SJSA1 (cell line): Measurements from ENCODE around the gene RIMBP2. TPM values are rescaled to one million over a fixed set of nuclear protein-coding genes. Genes with fewer than 3 reads are reported as not detected.

Source experiments
- DNase-seq, 2 experiments: peaks; one replicate each; pipeline ENCODE4 v3.0.0-alpha.2; 2015 to 2020; ENCODE audit warnings: low spot score in 2 of 2, low read depth in 1 of 2
- H3K27ac ChIP-seq: fragments of 250-450 bp; sonication (Bioruptor Pico); 2 replicates; pipeline ENCODE4 v1.5.1; 2020; ENCODE audit warnings: mild to moderate bottlenecking, moderate library complexity
- H3K27me3 ChIP-seq: fragments of 250-450 bp; sonication (Bioruptor Pico); replicated peaks from 2 replicates; pipeline ENCODE4 v1.5.1; 2020; ENCODE audit warnings: mild to moderate bottlenecking, moderate library complexity
- H3K36me3 ChIP-seq: fragments of 250-450 bp; sonication (Bioruptor Pico); 2 replicates; pipeline ENCODE4 v1.5.1; 2020; ENCODE audit warnings: mild to moderate bottlenecking
- H3K4me1 ChIP-seq: fragments of 250-450 bp; sonication (Bioruptor Pico); replicated peaks from 2 replicates; pipeline ENCODE4 v1.6.1; 2021; ENCODE audit warnings: mild to moderate bottlenecking
- H3K4me3 ChIP-seq: fragments of 250-450 bp; sonication (Bioruptor Pico); 2 replicates; pipeline ENCODE4 v1.5.1; 2020; ENCODE audit warnings: mild to moderate bottlenecking
- H3K9me3 ChIP-seq: fragments of 250-450 bp; sonication (Bioruptor Pico); replicated peaks from 2 replicates; pipeline ENCODE4 v1.5.1; 2020; ENCODE audit warnings: mild to moderate bottlenecking
- total RNA-seq: library from RNA; depleted of rRNA; stranded (reverse); fragments of >200 nt; shearing (Covaris generic); gene quantifications from 2 replicates; pipeline ENCODE4 v1.2.3, GENCODE V29; 2014

RIMBP2 gene
- total RNA-seq, 1 experiment from 2014 or later, result 0.16 TPM

GRCh38 chr12:130524759-130525158, 191.3 kb downstream of the RIMBP2 start:
- H3K27ac ChIP-seq, result no peak overlapping the region

GRCh38 chr12:130523863-130524614, 192.1 kb downstream of the RIMBP2 start:
- H3K27me3 ChIP-seq, result peaks cover 72% of the 10 kb centered on the region
- H3K9me3 ChIP-seq, result peaks cover 24% of the 10 kb centered on the region
- no peaks in the 10 kb centered on the region for H3K36me3 ChIP-seq
- DNase-seq, result peak; percentile 68 to 91
- H3K4me1 ChIP-seq, result no peaks in the 10 kb centered on the region
- H3K4me3 ChIP-seq, result no peak overlapping the region
- H3K27ac ChIP-seq, result no peak overlapping the region

More at GRCh38 chr12:130524759-130525158, 191.3 kb downstream of the RIMBP2 start:
- Histone ChIP-seq H3K4me3 (no peak overlapping the region), H3K27me3 (peaks cover 71% of the 10 kb centered on the region), H3K4me1 (no peaks in the 10 kb centered on the region), H3K9me3 (peaks cover 22% of the 10 kb centered on the region), H3K36me3 (no peaks in the 10 kb centered on the region)
- peak; percentile 61 to 91 for DNase-seq

GRCh38 chr12:130523208-130523607, 192.9 kb downstream of the RIMBP2 start:
- no peaks in the 10 kb centered on the region for H3K36me3 ChIP-seq
- H3K27ac ChIP-seq, result no peak overlapping the region
- H3K27me3 ChIP-seq, result peaks cover 74% of the 10 kb centered on the region
- H3K4me3 ChIP-seq, result no peak overlapping the region
- peaks cover 20% of the 10 kb centered on the region for H3K9me3 ChIP-seq
- peak in 1 of 2 experiments; percentile 89 for DNase-seq
- H3K4me1 ChIP-seq, result no peaks in the 10 kb centered on the region

GRCh38 chr12:130522244-130522834, 193.8 kb downstream of the RIMBP2 start:
- Histone ChIP-seq H3K9me3 (peaks cover 20% of the 10 kb centered on the region), H3K4me1 (no peaks in the 10 kb centered on the region), H3K27me3 (peaks cover 78% of the 10 kb centered on the region), H3K27ac (no peak overlapping the region), H3K4me3 (no peak overlapping the region), H3K36me3 (no peaks in the 10 kb centered on the region)
- peak; percentile 70 to 93 for DNase-seq

GRCh38 chr12:130521375-130522124, 194.5 kb downstream of the RIMBP2 start:
- Histone ChIP-seq H3K36me3 (no peaks in the 10 kb centered on the region), H3K4me3 (no peak overlapping the region), H3K27me3 (peaks cover 75% of the 10 kb centered on the region), H3K27ac (no peak overlapping the region), H3K9me3 (peaks cover 20% of the 10 kb centered on the region), H3K4me1 (no peaks in the 10 kb centered on the region)
- DNase-seq, result peak; percentile 64 to 90

- H3K27me3 ChIP-seq, result peaks cover 82% of the 10 kb centered on the region
- peaks cover 28% of the 10 kb centered on the region for H3K9me3 ChIP-seq
- no peaks in the 10 kb centered on the region for H3K36me3 ChIP-seq
- H3K4me3 ChIP-seq, result no peak overlapping the region
- DNase-seq, result peak; percentile 63 to 89
- H3K27ac ChIP-seq, result no peak overlapping the region
- no peaks in the 10 kb centered on the region for H3K4me1 ChIP-seq
Observed at GRCh38 chr12:130520784-130521183, 195.3 kb downstream of the RIMBP2 start.

GRCh38 chr12:130517588-130517987, 198.5 kb downstream of the RIMBP2 start:
- H3K27ac ChIP-seq, result no peak overlapping the region
- H3K36me3 ChIP-seq, result no peaks in the 10 kb centered on the region
- H3K4me3 ChIP-seq, result no peak overlapping the region
- peaks cover 30% of the 10 kb centered on the region for H3K9me3 ChIP-seq
- H3K27me3 ChIP-seq, result peaks cover 87% of the 10 kb centered on the region
- H3K4me1 ChIP-seq, result no peaks in the 10 kb centered on the region
- DNase-seq, result peak; percentile 63 to 91

GRCh38 chr12:130514149-130514551, 201.9 kb downstream of the RIMBP2 start:
- no peak overlapping the region for H3K27ac ChIP-seq

GRCh38 chr12:130513556-130513955, 202.5 kb downstream of the RIMBP2 start:
- H3K27ac ChIP-seq, result no peak overlapping the region
- no peak overlapping the region for H3K4me3 ChIP-seq
- peaks cover 89% of the 10 kb centered on the region for H3K27me3 ChIP-seq
- peaks cover 17% of the 10 kb centered on the region for H3K9me3 ChIP-seq
- H3K4me1 ChIP-seq, result no peaks in the 10 kb centered on the region
- DNase-seq, result no peak
- H3K36me3 ChIP-seq, result no peaks in the 10 kb centered on the region

More at GRCh38 chr12:130514149-130514551, 201.9 kb downstream of the RIMBP2 start:
- H3K27me3 ChIP-seq, result peaks cover 89% of the 10 kb centered on the region
- no peaks in the 10 kb centered on the region for H3K36me3 ChIP-seq
- peak; percentile 67 to 93 for DNase-seq
- H3K9me3 ChIP-seq, result peaks cover 20% of the 10 kb centered on the region
- no peak overlapping the region for H3K4me3 ChIP-seq
- H3K4me1 ChIP-seq, result no peaks in the 10 kb centered on the region

GRCh38 chr12:130511285-130511684, 204.8 kb downstream of the RIMBP2 start:
- peak in 1 of 2 experiments; percentile 89 for DNase-seq
- Histone ChIP-seq H3K4me3 (no peak overlapping the region), H3K27me3 (peaks cover 100% of the 10 kb centered on the region), H3K9me3 (peaks cover 21% of the 10 kb centered on the region), H3K27ac (no peak overlapping the region), H3K4me1 (peaks cover 8% of the 10 kb centered on the region), H3K36me3 (no peaks in the 10 kb centered on the region)

GRCh38 chr12:130509454-130509853, 206.6 kb downstream of the RIMBP2 start:
- peak in 1 of 2 experiments; percentile 92 for DNase-seq
- Histone ChIP-seq H3K4me1 (peaks cover 8% of the 10 kb centered on the region), H3K4me3 (no peak overlapping the region), H3K36me3 (no peaks in the 10 kb centered on the region), H3K9me3 (peaks cover 13% of the 10 kb centered on the region), H3K27ac (no peak overlapping the region), H3K27me3 (peaks cover 94% of the 10 kb centered on the region)

GRCh38 chr12:130508847-130509246, 207.3 kb downstream of the RIMBP2 start:
- H3K36me3 ChIP-seq, result no peaks in the 10 kb centered on the region
- DNase-seq, result peak in 1 of 2 experiments; percentile 93
- H3K4me3 ChIP-seq, result no peak overlapping the region
- H3K9me3 ChIP-seq, result peaks cover 13% of the 10 kb centered on the region
- peaks cover 8% of the 10 kb centered on the region for H3K4me1 ChIP-seq
- H3K27me3 ChIP-seq, result peaks cover 94% of the 10 kb centered on the region
- no peak overlapping the region for H3K27ac ChIP-seq

- H3K27me3 ChIP-seq, result peaks cover 94% of the 10 kb centered on the region
- peaks cover 8% of the 10 kb centered on the region for H3K4me1 ChIP-seq
- H3K9me3 ChIP-seq, result peaks cover 13% of the 10 kb centered on the region
Observed at GRCh38 chr12:130508318-130508717, 207.8 kb downstream of the RIMBP2 start.

More at GRCh38 chr12:130508318-130508717, 207.8 kb downstream of the RIMBP2 start:
- Histone ChIP-seq H3K27ac (no peak overlapping the region), H3K4me3 (no peak overlapping the region), H3K36me3 (no peaks in the 10 kb centered on the region)
- DNase-seq, result peak in 1 of 2 experiments; percentile 92
